MM.1S (cell line): ENCODE measurements around the gene IRF3.

Source experiments
- CTCF ChIP-seq: fragments of 300-600 bp; sonication (generic); IDR thresholded peaks from 2 replicates; pipeline ENCODE4 v1.5.1; 2016; ENCODE audit warnings: antibody characterized with exemption, low read length, mixed read lengths
- EZH2 ChIP-seq: fragments of 300-600 bp; sonication (generic); optimal IDR thresholded peaks from 2 replicates; pipeline ENCODE3; 2017; ENCODE audit warnings: low read depth, mild to moderate bottlenecking, antibody characterized with exemption, low read length, mixed read lengths
- EZH2phosphoT487 ChIP-seq: fragments of 300-600 bp; sonication (generic); IDR thresholded peaks from 2 replicates; pipeline ENCODE4 v1.6.1; 2018; ENCODE audit warnings: antibody characterized with exemption, low read length

GRCh38 chr19:49691243-49692146 lies 25.8 kb upstream of the IRF3 start:
- TF ChIP-seq EZH2 (no peak), CTCF (no peak), EZH2phosphoT487 (no peak)
